GM12892 (cell line): Measurements from ENCODE around the gene CELF2.

Experiments
- POLR2A ChIP-seq: IDR thresholded peaks from 2 replicates; pipeline ENCODE4 v1.6.1; 2011; ENCODE audit warnings: low read depth, low read length, control low read depth
- POLR2AphosphoS5 ChIP-seq: IDR thresholded peaks from 2 replicates; pipeline ENCODE4 v1.6.1; 2011; ENCODE audit warnings: low read depth, low read length, control low read depth
- TAF1 ChIP-seq: IDR thresholded peaks from 2 replicates; pipeline ENCODE4 v1.6.1; 2011; ENCODE audit warnings: low read depth, mild to moderate bottlenecking, control low read depth, low read length, borderline replicate concordance

GRCh38 chr10:11201911-11202310 lies 184.2 kb downstream of the CELF2 start:
- TF ChIP-seq POLR2AphosphoS5 (no peak), POLR2A (no peak), TAF1 (no peak)
